Mucosa of gallbladder (tissue), 1 donor: ENCODE measurements around the gene TOR3A. TPM values are rescaled to one million over a fixed set of nuclear protein-coding genes. Genes with fewer than 3 reads are reported as not detected.

Source experiments
- DNase-seq: peaks from one replicate; pipeline ENCODE4 v3.0.0-alpha.2; 2020; ENCODE audit warnings: low spot score
- total RNA-seq: library from RNA; stranded (reverse); gene quantifications from one replicate; pipeline ENCODE4 v1.2.1, GENCODE V29; 2021
- donor health status: DM: no; HTN: no; CAD: no.

Gene TOR3A
- total RNA-seq, 1 donor from 2014 or later = 31.1 TPM

DNA sequence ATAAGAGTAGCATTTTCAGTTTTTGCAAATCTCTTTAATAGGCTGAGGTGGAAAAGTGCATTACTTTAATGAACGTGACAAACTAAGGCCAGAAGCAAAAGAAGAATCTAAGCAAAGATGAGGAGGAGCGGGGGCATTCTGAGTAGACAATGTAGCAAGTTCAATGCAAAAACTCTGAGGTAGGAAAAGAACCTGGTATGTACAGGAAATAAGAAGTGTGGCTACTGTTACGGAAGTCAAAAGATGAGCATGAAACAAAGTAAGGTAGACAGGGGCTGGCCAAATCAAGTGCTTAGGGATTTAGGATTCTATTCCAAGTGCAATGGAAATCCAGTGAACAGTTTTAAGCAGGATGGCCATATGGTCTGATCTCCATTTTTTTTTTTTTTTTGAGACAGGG, 63.7 kb downstream of the TOR3A start:
- DNase-seq = no peak

Other genes starting within 250 kb of the TOR3A start
- gene ANGPTL1, start 211.0 kb upstream of the TOR3A start, total RNA-seq = 24.2 TPM
- gene FAM20B, start 56.2 kb upstream of the TOR3A start, total RNA-seq = 69.9 TPM
- gene ABL2, start 147.6 kb downstream of the TOR3A start, total RNA-seq = 13.0 TPM
- gene SOAT1, start 211.7 kb downstream of the TOR3A start, total RNA-seq = 83.1 TPM